ENCODE results near the gene VILL. TPM values are rescaled to one million over a fixed set of nuclear protein-coding genes. Genes with fewer than 3 reads are reported as not detected.
A peak's percentile ranks its signal among the peaks of the same experiment; 100 is the strongest.
"Not testable (repeated sequence)": the region's sequence is repeated elsewhere in the genome, so short reads cannot be mapped to it uniquely, and the experiment has no call there.

Gene VILL
- total and polyA plus RNA-seq, 10 donors = 14.4 to 23.4 (median 17.3) TPM

- Histone ChIP-seq H3K9me3 (no peaks in the 10 kb centered on the region), H3K4me1 (peaks cover 0 to 36% (median 0%) of the 10 kb centered on the region in 6 donors), H3K27ac (peak overlapping the region in 1 of 8 donors; percentile 72), H3K27me3 (replicated peaks in 1 of 7) (no peaks in the 10 kb centered on the region), H3K36me3 (peaks cover 0 to 25% (median 0%) of the 10 kb centered on the region in 6 donors), H3K4me3 (no peak overlapping the region)
- peak; percentile 61 for DNase-seq
- 66 to 89% (median 81%) methylated on average over 9 to 12 of the region's 12 CpGs for WGBS, 5 donors
- intact Hi-C loops (cut with DNase I; ENCODE audit: low total_unique reads) = no loop called here
- TF ChIP-seq POLR2A (IDR thresholded peaks at IDR 0.05) = no peak
- TF ChIP-seq CTCF (IDR thresholded peaks at IDR 0.05 in 8 of 11, conservative IDR thresholded peaks at IDR 0.05 in 3 of 11) = no peak
- TF ChIP-seq POLR2AphosphoS5 (IDR thresholded peaks at IDR 0.05) = no peak
Observed at GRCh38 chr3:37986479-37987314, 3.9 kb upstream of the VILL start.

GRCh38 chr3:37987315-37987697, 3.3 kb upstream of the VILL start:
- H3K4me1 ChIP-seq = peaks cover 0 to 36% (median 0%) of the 10 kb centered on the region in 6 donors
- WGBS, 5 donors = 70 to 100% (median 89%) methylated on average over 1 to 2 of the region's 2 CpGs
- H3K36me3 ChIP-seq = peaks cover 0 to 23% (median 0%) of the 10 kb centered on the region in 6 donors
- DNase-seq = peak; percentile 64
- H3K27ac ChIP-seq = peak overlapping the region in 2 of 8 donors; percentile 29 to 72
- no peaks in the 10 kb centered on the region for H3K9me3 ChIP-seq
- no peaks in the 10 kb centered on the region for H3K27me3 ChIP-seq (replicated peaks in 1 of 7)
- intact Hi-C loops (cut with DNase I; ENCODE audit: low total_unique reads) = no loop called here
- H3K4me3 ChIP-seq = no peak overlapping the region
- TF ChIP-seq POLR2AphosphoS5 (IDR thresholded peaks at IDR 0.05) (no peak), CTCF (IDR thresholded peaks at IDR 0.05 in 8 of 11, conservative IDR thresholded peaks at IDR 0.05 in 3 of 11) (no peak), POLR2A (IDR thresholded peaks at IDR 0.05) (no peak)

DNA sequence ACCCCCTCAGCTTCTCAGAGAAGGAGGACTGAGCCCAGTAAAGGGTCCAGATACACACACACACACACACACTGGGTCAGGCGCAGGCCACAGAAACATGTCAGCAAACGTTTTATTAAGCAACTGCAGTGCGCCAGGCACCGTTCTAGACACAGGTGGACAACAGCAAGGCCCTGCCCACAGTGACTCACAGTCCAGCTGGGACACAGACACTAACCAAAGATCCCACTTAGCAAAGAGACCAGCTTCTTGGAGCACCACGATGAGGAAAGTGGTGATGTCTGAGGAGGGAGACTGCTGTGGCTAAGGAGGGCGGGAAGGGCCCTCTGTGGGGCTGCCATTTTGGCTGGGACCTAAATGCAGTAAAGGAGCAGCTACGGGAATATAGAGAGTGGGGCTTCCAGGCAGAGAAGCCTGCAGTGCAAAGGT, 2.8 kb upstream of the VILL start:
- H3K9me3 ChIP-seq = no peaks in the 10 kb centered on the region
- H3K4me1 ChIP-seq = peaks cover 0 to 36% (median 0%) of the 10 kb centered on the region in 6 donors
- peaks cover 0 to 18% (median 0%) of the 10 kb centered on the region in 6 donors for H3K36me3 ChIP-seq
- no peaks in the 10 kb centered on the region for H3K27me3 ChIP-seq (replicated peaks in 1 of 7)
- peak overlapping the region in 2 of 8 donors; percentile 29 to 72 for H3K27ac ChIP-seq
- H3K4me3 ChIP-seq = no peak overlapping the region
- TF ChIP-seq CTCF (IDR thresholded peaks at IDR 0.05 in 8 of 11, conservative IDR thresholded peaks at IDR 0.05 in 3 of 11) (no peak), POLR2AphosphoS5 (IDR thresholded peaks at IDR 0.05) (no peak), POLR2A (IDR thresholded peaks at IDR 0.05) (no peak)
- intact Hi-C loops (cut with DNase I; ENCODE audit: low total_unique reads) = no loop called here
- peak; percentile 72 for DNase-seq
- WGBS, 5 donors = 68 to 94% (median 81%) methylated on average over 6 to 7 of the region's 7 CpGs

- H3K9me3 ChIP-seq; intact Hi-C loops (cut with DNase I; ENCODE audit: low total_unique reads); H3K4me3 ChIP-seq; H3K27me3 ChIP-seq (replicated peaks in 1 of 7): not testable (repeated sequence)
- DNase-seq = peak; percentile 67
- Histone ChIP-seq H3K4me1 (peaks cover 0 to 41% (median 4%) of the 10 kb centered on the region in 6 donors), H3K27ac (peak overlapping the region in 2 of 8 donors; percentile 52 to 72), H3K36me3 (peaks cover 0 to 15% (median 0%) of the 10 kb centered on the region in 6 donors)
- WGBS, 5 donors = 69 to 87% (median 81%) methylated on average over 10 of the region's 10 CpGs
Observed at GRCh38 chr3:37988376-37988775, 2.2 kb upstream of the VILL start.
